Measurements from ENCODE around the gene TBC1D25.
"Not testable (repeated sequence)": the region's sequence is repeated elsewhere in the genome, so short reads cannot be mapped to it uniquely, and the experiment has no call there.

TBC1D25 gene

GRCh38 chrX:48523682-48524081 lies 15.8 kb upstream of the TBC1D25 start:
- H3K27me3 ChIP-seq (ENCODE audit: insufficient read depth, poor library complexity, severe bottlenecking) = no peaks in the 10 kb centered on the region
- no peak for TF ChIP-seq GABPA (IDR thresholded peaks at IDR 0.05; ENCODE audit: low read depth)
- TF ChIP-seq, protein P1, sequence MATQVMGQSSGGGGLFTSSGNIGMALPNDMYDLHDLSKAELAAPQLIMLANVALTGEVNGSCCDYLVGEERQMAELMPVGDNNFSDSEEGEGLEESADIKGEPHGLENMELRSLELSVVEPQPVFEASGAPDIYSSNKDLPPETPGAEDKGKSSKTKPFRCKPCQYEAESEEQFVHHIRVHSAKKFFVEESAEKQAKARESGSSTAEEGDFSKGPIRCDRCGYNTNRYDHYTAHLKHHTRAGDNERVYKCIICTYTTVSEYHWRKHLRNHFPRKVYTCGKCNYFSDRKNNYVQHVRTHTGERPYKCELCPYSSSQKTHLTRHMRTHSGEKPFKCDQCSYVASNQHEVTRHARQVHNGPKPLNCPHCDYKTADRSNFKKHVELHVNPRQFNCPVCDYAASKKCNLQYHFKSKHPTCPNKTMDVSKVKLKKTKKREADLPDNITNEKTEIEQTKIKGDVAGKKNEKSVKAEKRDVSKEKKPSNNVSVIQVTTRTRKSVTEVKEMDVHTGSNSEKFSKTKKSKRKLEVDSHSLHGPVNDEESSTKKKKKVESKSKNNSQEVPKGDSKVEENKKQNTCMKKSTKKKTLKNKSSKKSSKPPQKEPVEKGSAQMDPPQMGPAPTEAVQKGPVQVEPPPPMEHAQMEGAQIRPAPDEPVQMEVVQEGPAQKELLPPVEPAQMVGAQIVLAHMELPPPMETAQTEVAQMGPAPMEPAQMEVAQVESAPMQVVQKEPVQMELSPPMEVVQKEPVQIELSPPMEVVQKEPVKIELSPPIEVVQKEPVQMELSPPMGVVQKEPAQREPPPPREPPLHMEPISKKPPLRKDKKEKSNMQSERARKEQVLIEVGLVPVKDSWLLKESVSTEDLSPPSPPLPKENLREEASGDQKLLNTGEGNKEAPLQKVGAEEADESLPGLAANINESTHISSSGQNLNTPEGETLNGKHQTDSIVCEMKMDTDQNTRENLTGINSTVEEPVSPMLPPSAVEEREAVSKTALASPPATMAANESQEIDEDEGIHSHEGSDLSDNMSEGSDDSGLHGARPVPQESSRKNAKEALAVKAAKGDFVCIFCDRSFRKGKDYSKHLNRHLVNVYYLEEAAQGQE (IDR thresholded peaks at IDR 0.05; ENCODE audit: insufficient replicate concordance, low read depth) = no peak
- no peak overlapping the region for H3K27ac ChIP-seq (replicated peaks)
- no peak for DNase-seq (ENCODE audit: low read depth in 1 of 2, low spot score in 1 of 2)
- peak overlapping the region; percentile 68 for H3K4me3 ChIP-seq (replicated peaks; ENCODE audit: insufficient read depth, low read length)

DNA sequence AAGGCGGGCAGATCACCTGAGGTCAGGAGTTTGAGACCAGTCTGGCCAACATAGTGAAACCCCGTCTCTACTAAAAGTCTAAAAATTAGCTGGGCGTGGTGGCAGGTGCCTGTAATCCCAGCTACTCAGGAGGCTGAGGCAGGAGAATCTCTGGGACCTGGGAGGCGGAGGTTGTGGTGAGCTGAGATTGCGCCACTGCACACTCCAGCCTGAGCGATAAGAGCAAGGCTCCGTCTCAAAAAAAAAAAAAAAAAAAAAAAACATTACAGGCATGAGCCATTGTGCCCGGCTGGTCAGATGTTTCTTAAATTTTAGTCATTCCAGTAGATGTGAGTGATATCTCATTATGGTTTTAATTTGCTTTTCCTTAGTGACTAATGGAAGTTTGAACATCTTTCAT lies 13.7 kb upstream of the TBC1D25 start:
- not testable (repeated sequence) for H3K27me3 ChIP-seq (ENCODE audit: insufficient read depth, poor library complexity, severe bottlenecking); H3K27ac ChIP-seq (replicated peaks); H3K4me3 ChIP-seq (replicated peaks; ENCODE audit: insufficient read depth, low read length); DNase-seq (ENCODE audit: low read depth in 1 of 2, low spot score in 1 of 2)

DNA sequence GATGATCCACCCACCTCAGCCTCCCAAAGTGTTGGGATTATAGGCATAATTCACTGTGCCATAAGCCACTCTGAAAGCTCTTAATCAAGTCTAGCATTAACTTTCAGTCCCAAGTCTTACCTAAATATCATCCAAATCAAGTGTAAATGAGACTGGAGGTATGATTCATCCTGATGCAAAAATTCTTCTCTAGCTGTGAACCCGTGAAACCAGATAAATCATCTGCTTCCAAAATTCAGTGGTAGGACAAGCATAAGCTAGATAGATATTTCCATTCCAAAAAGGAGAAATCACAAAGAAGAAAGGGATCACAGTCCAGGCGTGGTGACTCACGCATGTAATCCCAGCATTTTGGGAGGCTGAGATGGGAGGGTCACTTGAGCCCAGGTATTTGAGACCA lies 8.8 kb upstream of the TBC1D25 start:
- no peaks in the 10 kb centered on the region for H3K27me3 ChIP-seq (ENCODE audit: insufficient read depth, poor library complexity, severe bottlenecking)
- H3K27ac ChIP-seq (replicated peaks) = no peak overlapping the region

GRCh38 chrX:48531358-48531959 lies 8.1 kb upstream of the TBC1D25 start:
- TF ChIP-seq GABPA (IDR thresholded peaks at IDR 0.05; ENCODE audit: low read depth) = no peak
- Histone ChIP-seq H3K27me3 (ENCODE audit: insufficient read depth, poor library complexity, severe bottlenecking) (no peaks in the 10 kb centered on the region), H3K27ac (replicated peaks) (peak overlapping the region; percentile 53), H3K4me3 (replicated peaks; ENCODE audit: insufficient read depth, low read length) (no peak overlapping the region)
- DNase-seq (ENCODE audit: low read depth in 1 of 2, low spot score in 1 of 2) = no peak

More for the DNA sequence above, 8.8 kb upstream of the TBC1D25 start:
- H3K4me3 ChIP-seq (replicated peaks; ENCODE audit: insufficient read depth, low read length) = no peak overlapping the region
- no peak for DNase-seq (ENCODE audit: low read depth in 1 of 2, low spot score in 1 of 2)
- TF ChIP-seq, protein P1 (IDR thresholded peaks at IDR 0.05; ENCODE audit: insufficient replicate concordance, low read depth) = no peak
- TF ChIP-seq POLR2AphosphoS5 (IDR thresholded peaks at IDR 0.05; ENCODE audit: low read depth) (no peak), SPI1 (IDR thresholded peaks at IDR 0.05; ENCODE audit: borderline replicate concordance, low read depth) (no peak), GABPA (IDR thresholded peaks at IDR 0.05; ENCODE audit: low read depth) (no peak)
- TF ChIP-seq, protein P2, sequence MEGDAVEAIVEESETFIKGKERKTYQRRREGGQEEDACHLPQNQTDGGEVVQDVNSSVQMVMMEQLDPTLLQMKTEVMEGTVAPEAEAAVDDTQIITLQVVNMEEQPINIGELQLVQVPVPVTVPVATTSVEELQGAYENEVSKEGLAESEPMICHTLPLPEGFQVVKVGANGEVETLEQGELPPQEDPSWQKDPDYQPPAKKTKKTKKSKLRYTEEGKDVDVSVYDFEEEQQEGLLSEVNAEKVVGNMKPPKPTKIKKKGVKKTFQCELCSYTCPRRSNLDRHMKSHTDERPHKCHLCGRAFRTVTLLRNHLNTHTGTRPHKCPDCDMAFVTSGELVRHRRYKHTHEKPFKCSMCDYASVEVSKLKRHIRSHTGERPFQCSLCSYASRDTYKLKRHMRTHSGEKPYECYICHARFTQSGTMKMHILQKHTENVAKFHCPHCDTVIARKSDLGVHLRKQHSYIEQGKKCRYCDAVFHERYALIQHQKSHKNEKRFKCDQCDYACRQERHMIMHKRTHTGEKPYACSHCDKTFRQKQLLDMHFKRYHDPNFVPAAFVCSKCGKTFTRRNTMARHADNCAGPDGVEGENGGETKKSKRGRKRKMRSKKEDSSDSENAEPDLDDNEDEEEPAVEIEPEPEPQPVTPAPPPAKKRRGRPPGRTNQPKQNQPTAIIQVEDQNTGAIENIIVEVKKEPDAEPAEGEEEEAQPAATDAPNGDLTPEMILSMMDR (IDR thresholded peaks at IDR 0.05; ENCODE audit: insufficient read depth, low read length) = no peak

GRCh38 chrX:48532161-48532560 lies 7.4 kb upstream of the TBC1D25 start:
- Histone ChIP-seq H3K27ac (replicated peaks) (peak overlapping the region; percentile 53; the same call in 1 of the 2 replicates), H3K4me3 (replicated peaks; ENCODE audit: insufficient read depth, low read length) (no peak overlapping the region), H3K27me3 (ENCODE audit: insufficient read depth, poor library complexity, severe bottlenecking) (no peaks in the 10 kb centered on the region)
- TF ChIP-seq SPI1 (IDR thresholded peaks at IDR 0.05; ENCODE audit: borderline replicate concordance, low read depth) = no peak
- TF ChIP-seq GABPA (IDR thresholded peaks at IDR 0.05; ENCODE audit: low read depth) = no peak
- no peak for TF ChIP-seq POLR2AphosphoS5 (IDR thresholded peaks at IDR 0.05; ENCODE audit: low read depth)
- TF ChIP-seq, protein P1 (IDR thresholded peaks at IDR 0.05; ENCODE audit: insufficient replicate concordance, low read depth) = no peak
- TF ChIP-seq, protein P2 (IDR thresholded peaks at IDR 0.05; ENCODE audit: insufficient read depth, low read length) = no peak
- no peak for DNase-seq (ENCODE audit: low read depth in 1 of 2, low spot score in 1 of 2)
